Adrenal gland (tissue), 5 donors: ENCODE data around the gene NCOA1.

ENCODE experiments used
- POLR2A ChIP-seq, 2 donors: fragments of 450-650 bp; IDR thresholded peaks; one replicate each; pipeline ENCODE4 v1.6.1; 2017; ENCODE audit warnings: antibody characterized with exemption in 2 of 2, mild to moderate bottlenecking in 2 of 2, moderate library complexity in 1 of 2
- TF ChIP-seq, protein P1 (sequence below), 6 experiments: fragments of 450-650 bp in 4 of 6; fragments of 200-600 bp in 2 of 6; sonication (generic) in 1 of 6; IDR thresholded peaks; 1 replicate in 5 of 6; 2 replicates in 1 of 6; pipeline versions ENCODE4 v1.5.1 to v1.8.0; 2016 to 2021; ENCODE audit warnings: antibody characterized with exemption in 6 of 6, mild to moderate bottlenecking in 2 of 6, moderate library complexity in 1 of 6
- donor health status: DM: no; HTN: no; CAD: no.

GRCh38 chr2:24819442-24820174, 328.6 kb downstream of the NCOA1 start:
- TF ChIP-seq POLR2A (IDR thresholded peaks at IDR 0.05): no peak
- TF ChIP-seq, protein P1, sequence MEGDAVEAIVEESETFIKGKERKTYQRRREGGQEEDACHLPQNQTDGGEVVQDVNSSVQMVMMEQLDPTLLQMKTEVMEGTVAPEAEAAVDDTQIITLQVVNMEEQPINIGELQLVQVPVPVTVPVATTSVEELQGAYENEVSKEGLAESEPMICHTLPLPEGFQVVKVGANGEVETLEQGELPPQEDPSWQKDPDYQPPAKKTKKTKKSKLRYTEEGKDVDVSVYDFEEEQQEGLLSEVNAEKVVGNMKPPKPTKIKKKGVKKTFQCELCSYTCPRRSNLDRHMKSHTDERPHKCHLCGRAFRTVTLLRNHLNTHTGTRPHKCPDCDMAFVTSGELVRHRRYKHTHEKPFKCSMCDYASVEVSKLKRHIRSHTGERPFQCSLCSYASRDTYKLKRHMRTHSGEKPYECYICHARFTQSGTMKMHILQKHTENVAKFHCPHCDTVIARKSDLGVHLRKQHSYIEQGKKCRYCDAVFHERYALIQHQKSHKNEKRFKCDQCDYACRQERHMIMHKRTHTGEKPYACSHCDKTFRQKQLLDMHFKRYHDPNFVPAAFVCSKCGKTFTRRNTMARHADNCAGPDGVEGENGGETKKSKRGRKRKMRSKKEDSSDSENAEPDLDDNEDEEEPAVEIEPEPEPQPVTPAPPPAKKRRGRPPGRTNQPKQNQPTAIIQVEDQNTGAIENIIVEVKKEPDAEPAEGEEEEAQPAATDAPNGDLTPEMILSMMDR (IDR thresholded peaks at IDR 0.05): no peak
